GM19351 (cell line): ENCODE measurements around the gene KAT2A.

Source experiments
- ATAC-seq: cut with Tn5 transposase; IDR thresholded peaks from one replicate; pipeline ENCODE4 v1.9.1; 2021; ENCODE audit warnings: mild to moderate bottlenecking, moderate library complexity; ENCODE audit not compliant: unreplicated experiment

Gene KAT2A

DNA sequence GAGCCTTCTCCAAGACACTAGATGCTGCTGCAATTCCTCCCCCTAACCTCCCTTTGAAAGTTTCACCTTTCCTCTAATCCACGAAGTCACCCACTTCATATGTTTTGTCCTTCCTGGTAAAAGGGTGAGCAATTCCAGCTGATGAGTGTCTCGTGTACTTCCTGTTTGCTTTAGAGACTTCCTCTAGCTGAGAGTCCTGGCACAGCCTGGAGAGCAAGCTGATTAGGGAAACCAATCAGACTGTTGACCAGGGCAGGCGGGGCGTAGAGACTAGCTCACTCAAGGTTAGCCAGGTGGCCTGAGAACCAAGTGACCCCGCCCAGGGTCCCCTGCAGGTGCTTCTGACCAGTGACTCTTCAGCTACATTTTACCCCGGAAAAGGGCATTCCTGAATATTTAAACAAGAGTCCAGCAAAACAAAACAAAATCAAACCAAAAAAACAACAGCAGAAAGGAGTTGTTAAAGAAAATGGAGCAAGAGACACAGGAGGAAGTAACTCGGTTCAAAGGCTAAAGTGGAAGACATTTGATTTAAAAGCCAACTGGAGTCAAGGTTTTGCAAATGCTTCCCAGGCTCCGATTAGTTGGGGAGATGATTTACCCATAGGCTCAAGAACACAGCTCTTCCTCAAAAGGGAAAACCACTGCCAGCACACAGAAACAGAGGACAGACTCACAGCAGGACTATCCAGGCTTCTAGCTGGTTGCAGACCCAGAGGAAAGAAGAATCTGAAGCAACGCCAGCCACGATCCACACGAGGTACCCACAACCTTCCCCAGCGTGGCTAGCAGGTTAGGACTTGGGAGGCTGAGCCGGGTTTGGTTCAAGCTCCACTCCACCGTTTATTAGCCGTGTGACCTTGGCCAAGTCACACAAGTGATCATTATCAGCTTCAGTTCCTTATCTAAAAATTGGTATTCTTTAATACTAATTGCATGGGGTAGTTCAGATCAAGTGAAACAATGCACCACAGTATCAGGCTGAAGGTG, 14.8 kb upstream of the KAT2A start:
- ATAC-seq, result no peak

DNA sequence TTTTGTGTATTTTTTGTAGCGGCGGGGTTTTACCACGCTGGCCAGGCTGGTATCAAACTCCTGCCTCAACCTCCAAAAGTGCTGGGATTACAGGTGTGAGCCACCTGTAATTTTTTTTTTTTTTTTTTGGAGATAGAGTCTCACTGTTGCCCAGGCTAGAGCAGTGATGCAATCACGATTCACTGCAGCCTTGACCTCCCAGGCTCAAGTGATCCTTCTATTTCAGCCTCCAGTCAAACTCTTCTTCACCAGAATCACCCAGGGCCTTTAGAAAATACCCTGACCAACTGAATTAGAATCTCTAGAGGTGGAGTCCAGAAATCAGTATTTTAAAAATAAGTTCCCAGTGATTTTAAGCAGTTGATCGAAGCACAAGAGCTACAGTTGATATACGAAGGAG, 14.0 kb upstream of the KAT2A start:
- ATAC-seq, result no peak

DNA sequence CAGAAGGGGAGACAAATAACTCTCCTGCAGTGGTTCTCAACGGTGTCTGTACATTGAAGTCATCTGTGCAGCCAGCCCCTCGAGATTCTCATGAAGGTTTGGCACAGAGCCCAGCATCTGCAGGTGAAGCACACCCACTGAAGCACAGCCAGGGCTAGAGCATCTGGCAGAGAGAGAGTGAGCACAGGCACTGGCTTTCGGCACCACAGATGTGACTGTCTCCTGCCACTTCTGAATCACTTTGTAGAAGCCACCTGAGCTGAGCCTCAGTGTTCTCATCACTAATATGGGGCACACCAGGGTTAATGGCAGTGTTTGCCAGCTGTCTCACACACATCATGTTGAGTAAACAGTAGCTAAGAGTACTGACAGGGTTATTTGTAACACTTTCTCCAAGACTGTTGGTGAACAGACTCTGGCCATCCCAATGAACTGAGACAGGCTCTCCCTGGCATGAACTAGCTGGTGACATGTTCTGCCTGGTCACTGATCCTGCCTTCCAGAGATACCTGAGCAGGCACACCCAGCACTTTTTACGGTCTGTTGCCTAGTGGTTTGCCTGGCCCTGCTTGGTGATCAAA, 12.4 kb upstream of the KAT2A start:
- no peak for ATAC-seq

DNA sequence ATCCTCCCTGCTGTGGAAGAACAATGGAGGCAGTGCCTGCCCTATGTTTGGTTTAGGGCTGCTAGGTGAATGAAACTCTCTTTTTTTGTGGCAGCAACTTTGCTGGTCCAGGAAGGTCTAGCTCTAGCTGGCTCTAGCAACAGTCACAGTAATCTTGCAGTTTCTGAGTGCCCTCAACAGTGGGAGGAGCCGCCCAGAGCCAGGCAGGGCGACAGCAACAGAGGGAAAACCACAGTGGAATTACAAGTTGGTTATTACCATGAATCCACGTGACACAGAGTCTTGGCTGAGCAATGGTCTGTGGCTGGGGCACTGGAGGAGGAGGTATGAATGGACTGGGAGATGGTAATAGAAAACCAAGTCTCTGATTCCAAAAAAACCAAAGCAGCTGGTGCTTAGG, 11.8 kb upstream of the KAT2A start:
- ATAC-seq, result no peak

DNA sequence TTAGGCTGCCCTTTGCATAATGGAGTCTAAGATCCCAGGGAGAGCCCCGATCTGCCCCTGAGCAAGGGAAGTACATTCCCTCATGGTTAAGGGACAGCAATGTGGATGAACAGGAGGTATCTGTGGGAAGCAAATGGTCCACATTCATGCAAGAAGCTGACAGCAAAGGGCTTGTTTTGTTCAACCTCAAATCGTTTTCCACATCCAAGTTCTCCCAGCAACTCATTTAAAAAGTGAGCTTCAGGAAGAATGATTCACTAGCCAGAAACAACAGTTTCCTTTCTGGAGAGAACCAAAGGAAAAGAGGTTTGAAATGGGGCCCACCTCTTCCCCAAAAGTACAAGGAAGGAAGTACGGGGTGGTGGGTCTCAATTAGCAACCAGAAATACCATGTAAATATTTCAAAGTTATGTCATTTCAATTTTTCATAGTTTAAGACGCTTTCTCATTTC, 10.8 kb upstream of the KAT2A start:
- no peak for ATAC-seq

DNA sequence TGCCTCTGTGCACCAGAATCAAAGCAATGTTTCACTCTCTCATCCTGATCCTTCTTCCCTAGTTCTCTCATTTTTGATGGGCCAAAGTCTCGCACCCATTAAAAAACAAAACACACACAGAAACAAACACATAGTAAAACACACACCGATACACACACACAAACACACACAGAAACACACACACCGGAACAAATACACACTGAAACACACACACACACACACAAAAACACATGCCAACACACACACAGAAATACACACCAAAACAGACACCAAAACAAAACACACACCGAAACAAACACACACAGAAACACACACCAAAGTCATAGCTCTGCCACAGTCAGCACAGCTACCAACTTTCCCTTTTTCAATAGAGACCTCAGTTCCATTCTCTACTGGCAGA, 10.1 kb upstream of the KAT2A start:
- ATAC-seq, result no peak

DNA sequence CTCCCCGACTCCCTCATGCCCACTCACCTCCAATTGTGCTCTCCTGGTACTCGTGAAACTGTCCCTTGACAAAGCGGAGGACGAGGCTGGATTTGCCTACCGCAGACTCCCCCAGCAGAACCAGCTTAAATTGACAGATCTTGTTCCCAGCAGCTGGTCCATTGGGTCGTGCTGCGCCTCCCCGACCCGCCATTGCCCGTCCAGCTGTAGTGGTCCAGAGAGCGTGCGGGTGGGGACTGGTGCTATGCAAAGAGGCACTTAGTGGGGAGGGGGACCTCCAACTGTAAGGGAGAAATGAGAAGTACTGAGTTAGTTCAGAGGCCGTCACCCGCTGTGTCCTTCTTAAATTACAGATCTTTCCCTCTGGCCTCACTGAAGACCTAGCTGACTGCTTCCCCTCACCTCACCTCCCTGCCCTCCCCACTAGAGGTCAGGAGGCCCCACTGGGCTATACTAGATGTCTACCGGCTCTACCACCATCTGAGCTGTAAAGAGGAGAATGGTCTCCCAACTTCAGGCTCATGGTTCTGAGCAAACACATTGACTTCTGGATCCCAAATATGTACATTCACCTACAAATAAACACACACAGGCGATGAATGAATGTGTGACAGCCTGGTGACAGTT, 9.3 kb upstream of the KAT2A start:
- no peak for ATAC-seq

DNA sequence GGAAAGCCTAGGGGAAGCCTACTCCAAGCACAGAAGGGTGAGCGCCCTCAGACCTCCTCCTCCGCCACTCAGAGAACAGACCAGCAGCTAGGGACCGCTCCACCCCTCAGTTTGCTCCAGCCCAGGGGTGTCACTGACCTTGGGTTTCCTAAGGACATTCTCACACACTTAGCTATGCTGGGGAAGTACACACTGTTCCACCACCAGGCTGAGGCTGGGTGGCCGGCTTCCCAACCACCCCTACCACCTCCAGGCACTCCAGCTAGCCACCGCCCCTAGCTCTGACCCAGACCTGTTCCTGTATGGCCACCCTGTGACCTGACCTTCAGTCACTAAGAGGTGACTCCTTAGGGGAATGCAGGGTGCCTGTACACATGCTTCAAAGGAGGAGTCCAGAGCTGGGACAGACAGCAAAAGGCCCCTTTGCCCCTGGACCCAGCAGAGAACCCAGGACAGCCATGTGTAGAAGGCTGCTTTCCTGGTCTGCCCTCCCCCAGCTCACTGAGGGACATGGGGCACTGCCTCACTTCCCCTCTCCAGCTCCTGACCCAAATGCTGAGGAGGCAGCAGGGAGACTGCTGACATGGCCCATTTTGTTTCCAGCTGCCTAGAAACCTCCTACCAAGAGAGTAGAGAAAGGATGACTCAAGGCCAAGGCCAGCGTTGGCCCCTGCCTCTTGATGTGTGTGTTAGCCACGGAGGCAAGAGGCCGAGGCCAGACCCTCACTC, 8.1 kb upstream of the KAT2A start:
- no peak for ATAC-seq

DNA sequence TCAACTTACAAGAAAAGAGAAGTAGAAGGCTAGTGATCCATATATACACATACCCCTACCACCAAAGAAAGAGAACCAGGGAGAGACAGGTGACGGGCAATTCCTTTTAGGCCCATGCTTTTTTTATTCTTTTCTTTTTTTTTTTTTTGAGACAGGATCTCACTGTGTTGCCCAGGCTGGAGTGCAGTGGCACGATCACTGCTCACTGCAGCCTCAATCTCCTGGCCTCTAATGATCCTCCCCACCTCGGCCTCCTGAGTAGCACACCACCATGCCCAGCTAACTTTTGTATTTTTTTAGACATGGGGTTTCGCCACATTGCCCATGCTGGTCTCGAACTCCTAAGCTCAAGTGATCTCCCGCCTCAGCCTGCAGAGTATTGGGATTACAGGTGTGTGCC, 6.2 kb upstream of the KAT2A start:
- no peak for ATAC-seq

DNA sequence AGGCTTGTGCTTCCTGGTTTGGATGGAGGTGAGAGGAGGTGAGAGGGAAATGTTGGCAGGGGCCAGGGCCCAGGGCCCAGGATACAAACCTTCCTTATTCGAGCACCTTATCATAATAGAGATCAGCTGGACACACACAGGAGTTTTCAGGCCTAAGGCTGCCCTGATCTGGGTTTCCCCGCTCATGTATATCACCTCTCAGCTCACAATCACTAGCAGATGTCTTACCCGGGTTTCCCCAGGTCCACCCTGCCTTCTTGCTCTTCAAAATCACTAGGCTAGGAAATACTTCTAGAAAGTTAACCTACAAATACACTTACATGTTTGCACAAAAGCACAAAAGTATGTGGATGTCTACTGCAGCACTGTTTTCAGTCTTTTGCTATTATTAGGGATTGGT, 5.7 kb upstream of the KAT2A start:
- no peak for ATAC-seq

DNA sequence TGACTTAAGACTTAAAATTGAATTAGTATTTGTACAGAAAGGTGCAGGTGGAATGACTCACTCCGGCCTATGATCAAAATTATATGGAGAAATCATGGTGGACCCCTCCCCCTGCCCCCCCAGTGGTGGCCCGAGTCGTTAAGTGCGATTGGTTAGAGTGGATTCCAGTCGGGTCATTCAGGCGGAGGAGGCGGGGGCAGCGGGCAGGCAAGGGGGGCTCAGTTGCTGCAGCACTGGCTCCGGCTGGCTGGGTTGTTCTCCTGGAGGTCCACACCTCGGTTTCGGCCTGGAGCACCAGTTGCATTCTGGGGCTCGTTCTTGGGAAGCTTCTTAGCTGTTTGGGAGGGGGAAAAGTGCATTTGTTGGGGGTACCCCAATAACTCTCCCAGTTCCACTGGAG, 4.4 kb upstream of the KAT2A start:
- ATAC-seq, result no peak

DNA sequence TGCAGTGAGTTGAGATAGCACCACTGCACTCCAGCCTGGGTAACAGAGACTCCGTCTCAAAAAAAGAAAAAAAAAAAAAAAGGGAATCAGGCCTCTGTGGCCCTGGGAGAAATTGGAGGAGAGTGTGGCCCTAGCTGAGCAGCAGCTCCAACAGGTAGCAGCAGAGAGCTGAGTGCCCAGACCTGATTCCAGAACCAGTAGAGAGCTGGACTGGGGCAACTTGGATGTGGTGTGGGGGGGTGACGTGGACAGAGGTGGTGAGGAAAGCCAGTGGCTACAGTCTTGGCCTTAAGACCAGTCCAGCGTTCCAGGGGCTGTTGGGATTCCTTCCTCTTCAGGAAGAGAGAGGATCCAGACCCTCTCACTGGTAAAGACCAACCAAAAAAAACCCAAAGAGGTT, 3.1 kb upstream of the KAT2A start:
- ATAC-seq, result no peak

DNA sequence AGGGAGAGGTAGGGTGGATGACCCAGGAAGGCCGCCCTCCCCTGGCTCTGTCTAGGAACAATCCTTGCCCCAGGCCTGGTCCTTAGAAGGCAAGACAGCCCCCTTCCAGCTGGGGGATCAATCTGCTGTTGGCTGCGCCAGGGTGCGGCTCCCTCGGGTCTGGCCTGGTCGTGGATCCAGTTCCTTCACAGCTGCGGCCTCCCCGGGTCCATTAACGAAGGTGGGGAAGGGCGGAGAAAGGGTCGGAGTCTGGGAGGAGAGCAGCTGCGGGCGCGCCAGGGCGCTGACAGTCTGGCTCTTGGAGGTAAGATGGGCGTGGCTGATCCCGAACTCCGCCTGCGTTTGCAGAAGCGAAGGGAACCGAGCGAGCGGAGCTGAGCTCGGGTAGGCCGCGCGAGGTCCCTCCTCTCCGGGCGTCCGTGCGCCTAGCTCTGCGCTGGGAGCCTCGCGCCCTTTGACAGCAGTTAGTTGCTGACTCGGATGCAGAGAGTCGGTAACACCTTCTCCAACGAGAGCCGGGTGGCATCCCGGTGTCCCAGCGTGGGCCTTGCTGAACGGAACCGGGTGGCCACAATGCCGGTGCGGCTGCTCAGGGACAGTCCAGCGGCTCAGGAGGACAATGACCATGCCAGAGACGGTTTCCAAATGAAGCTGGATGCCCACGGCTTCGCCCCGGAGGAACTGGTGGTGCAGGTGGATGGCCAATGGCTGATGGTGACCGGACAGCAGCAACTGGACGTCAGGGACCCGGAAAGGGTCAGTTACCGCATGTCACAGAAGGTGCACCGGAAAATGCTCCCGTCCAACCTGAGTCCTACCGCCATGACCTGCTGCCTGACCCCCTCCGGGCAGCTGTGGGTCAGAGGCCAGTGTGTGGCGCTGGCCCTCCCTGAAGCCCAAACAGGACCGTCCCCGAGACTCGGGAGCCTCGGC, 1.5 kb upstream of the KAT2A start, which contains the start of gene HSPB9:
TSS of gene HSPB9 (plus strand) at position 434 of the 933 bp plus-strand sequence. CDS start at position 481, 47 bp downstream.
- no peak for ATAC-seq

DNA sequence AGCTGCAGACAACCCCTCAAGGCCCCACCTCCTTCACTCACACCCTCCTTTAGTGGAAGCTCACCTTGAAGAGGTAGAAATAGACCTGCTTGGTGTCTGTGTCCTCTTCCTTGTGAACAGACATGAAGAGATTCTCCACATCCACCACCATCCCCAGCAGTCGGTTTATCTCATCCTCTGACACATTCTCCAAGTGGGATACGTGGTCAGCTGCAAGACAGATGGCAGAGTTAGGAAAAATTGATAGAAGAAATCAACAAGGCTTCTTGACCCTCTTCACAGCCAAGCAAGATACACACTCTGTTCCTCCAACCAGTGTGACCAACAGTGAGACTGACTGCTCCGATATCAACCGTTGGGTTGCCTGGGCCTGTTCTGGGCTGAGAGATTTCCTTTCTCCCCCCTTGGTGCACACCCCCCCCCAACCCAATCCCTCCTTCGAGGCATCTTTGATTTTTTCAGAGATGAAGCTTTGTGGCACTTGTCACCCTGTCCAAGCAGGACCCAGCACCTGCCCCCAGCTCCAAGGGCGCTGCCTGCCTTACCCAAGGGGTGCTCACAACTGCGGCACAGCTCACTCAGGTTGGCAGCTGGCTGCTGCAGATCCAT, 902 bp downstream of the KAT2A start:
- no peak for ATAC-seq

DNA sequence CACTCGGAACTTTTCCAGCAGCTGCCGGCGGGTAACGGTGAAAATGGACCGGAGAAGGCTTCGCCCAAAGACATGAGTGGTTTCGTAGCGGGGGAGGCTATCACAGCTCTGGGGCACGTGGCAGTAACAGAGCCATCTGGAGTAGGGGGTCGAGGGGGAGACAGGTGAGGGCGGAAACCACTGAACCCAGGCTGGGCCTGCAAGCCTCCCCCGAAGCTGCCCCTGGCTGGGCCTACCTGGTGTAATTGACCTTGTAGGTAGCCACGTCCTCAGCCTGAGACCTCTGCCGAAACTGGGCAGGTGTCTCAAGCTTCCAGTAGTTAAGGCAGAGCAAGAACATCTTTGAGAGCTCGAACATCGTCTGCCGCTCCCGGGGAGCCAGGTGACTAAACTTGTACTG, 1.9 kb downstream of the KAT2A start:
- ATAC-seq, result no peak

DNA sequence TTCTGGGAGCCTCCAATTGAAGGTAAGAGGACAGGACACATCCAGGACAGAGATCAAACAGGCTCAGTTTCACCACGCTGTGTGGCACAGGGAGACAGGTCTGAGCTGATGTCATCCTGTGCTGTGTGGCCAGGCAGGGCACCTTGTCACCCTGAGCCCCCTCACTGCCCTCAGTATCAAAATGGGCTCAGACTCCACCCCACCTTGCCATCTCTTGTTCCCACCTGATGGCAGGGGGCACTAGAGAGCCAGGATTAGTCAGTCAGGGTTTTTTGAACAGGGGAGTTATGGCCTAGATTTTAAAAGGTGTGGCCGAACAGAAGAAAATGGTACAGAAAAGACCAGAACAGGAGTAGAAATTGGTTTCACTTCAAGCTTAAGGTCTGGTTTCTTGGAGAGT, 2.6 kb downstream of the KAT2A start:
- ATAC-seq, result no peak

DNA sequence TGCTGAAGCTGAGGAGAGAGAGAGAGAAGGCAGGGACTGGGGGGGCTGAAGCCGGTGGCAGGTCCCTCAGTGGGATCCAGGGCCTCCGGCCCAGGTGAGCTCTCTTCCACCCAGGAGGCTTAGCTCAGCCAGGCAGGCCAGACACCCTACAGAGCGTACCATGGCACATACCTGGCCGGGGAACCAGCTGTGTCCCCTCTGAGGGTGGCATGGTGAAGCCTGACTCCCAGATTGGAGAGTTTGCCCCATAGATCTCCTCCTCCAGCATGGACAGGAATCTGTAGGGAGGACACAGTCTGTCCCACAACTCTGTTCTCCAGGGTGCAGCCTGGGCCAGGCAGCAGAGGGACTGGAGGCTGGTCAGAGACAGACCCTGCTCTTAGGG, 3.0 kb downstream of the KAT2A start:
- no peak for ATAC-seq

DNA sequence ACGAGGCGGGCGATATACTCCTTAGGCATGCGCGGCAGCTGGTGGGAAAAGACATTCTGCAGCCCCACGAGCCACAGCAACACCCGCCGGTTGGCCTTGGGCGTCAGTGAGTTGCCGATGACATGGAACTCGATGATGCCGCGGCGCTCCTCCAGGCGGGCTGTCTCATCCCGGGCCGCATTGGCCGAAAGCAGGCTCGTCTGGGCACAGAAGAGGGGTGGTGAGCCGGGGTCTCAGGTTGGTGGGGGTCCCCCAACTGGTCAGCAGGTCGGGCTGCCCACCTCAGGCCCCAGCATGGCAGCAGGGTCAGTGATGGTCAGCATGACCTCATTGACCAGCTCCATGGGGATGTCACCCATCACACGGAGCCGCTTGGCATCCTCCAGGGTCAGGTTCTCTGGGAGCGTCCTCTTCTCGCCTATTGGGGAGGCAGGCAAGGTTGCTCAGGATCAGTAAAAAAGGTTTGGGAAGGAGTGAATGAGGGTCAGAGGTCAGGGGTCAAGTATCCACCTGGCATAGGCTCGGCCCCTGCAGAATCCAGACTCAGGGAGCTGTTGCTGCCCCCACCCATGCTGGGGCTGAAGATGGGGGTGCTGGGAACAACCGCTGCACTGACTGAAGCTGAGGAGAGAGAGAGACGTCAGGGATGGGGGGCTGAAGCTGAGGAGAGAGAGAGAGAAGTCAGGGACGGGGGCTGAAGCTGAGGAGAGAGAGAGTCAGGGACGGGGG, 3.6 kb downstream of the KAT2A start:
- ATAC-seq, result no peak
